ENCODE measurements around the gene CACNA1I. TPM values are rescaled to one million over a fixed set of nuclear protein-coding genes. Genes with fewer than 3 reads are reported as not detected.

CACNA1I gene
- total RNA-seq, 1 donor from 2014 or later, result 0.03 TPM

- no peak for DNase-seq (ENCODE audit: extremely low spot score, unreplicated experiment)
- H3K27ac Mint-ChIP-seq (ENCODE audit: unreplicated experiment), result peak overlapping the region; percentile 81
These were observed 42.4 kb upstream of the CACNA1I start for GRCh38 chr22:39528080-39528661.

GRCh38 chr22:39528681-39529486, 41.7 kb upstream of the CACNA1I start:
- Mint-ChIP-seq H3K36me3 (ENCODE audit: unreplicated experiment) (peaks cover 16% of the 10 kb centered on the region), H3K9me3 (ENCODE audit: unreplicated experiment) (no peaks in the 10 kb centered on the region), H3K27me3 (ENCODE audit: unreplicated experiment) (no peaks in the 10 kb centered on the region), H3K4me1 (ENCODE audit: unreplicated experiment) (peaks cover 66% of the 10 kb centered on the region), H3K27ac (ENCODE audit: unreplicated experiment) (peak overlapping the region; percentile 81), H3K4me3 (ENCODE audit: unreplicated experiment) (peak overlapping the region; percentile 22)
- TF ChIP-seq CTCF (IDR thresholded peaks at IDR 0.05), result peak; percentile 99
- DNase-seq (ENCODE audit: extremely low spot score, unreplicated experiment), result peak; percentile 96

More at GRCh38 chr22:39528080-39528661, 42.4 kb upstream of the CACNA1I start:
- TF ChIP-seq CTCF (IDR thresholded peaks at IDR 0.05), result no peak
- H3K36me3 Mint-ChIP-seq (ENCODE audit: unreplicated experiment), result peaks cover 20% of the 10 kb centered on the region
- no peak overlapping the region for H3K4me3 Mint-ChIP-seq (ENCODE audit: unreplicated experiment)
- H3K9me3 Mint-ChIP-seq (ENCODE audit: unreplicated experiment), result no peaks in the 10 kb centered on the region
- H3K27me3 Mint-ChIP-seq (ENCODE audit: unreplicated experiment), result no peaks in the 10 kb centered on the region
- peaks cover 71% of the 10 kb centered on the region for H3K4me1 Mint-ChIP-seq (ENCODE audit: unreplicated experiment)

- peak; percentile 30 for TF ChIP-seq CTCF (IDR thresholded peaks at IDR 0.05)
- H3K36me3 Mint-ChIP-seq (ENCODE audit: unreplicated experiment), result peaks cover 16% of the 10 kb centered on the region
- H3K4me1 Mint-ChIP-seq (ENCODE audit: unreplicated experiment), result peaks cover 68% of the 10 kb centered on the region
- no peak overlapping the region for H3K27ac Mint-ChIP-seq (ENCODE audit: unreplicated experiment)
- H3K27me3 Mint-ChIP-seq (ENCODE audit: unreplicated experiment), result no peaks in the 10 kb centered on the region
- H3K9me3 Mint-ChIP-seq (ENCODE audit: unreplicated experiment), result no peaks in the 10 kb centered on the region
- peak overlapping the region; percentile 22 for H3K4me3 Mint-ChIP-seq (ENCODE audit: unreplicated experiment)
- DNase-seq (ENCODE audit: extremely low spot score, unreplicated experiment), result no peak
These were observed 41.1 kb upstream of the CACNA1I start for GRCh38 chr22:39529487-39529851.

- peaks cover 12% of the 10 kb centered on the region for H3K36me3 Mint-ChIP-seq (ENCODE audit: unreplicated experiment)
- no peak for TF ChIP-seq CTCF (IDR thresholded peaks at IDR 0.05)
- peak overlapping the region; percentile 38 for H3K27ac Mint-ChIP-seq (ENCODE audit: unreplicated experiment)
- H3K27me3 Mint-ChIP-seq (ENCODE audit: unreplicated experiment), result no peaks in the 10 kb centered on the region
- peaks cover 64% of the 10 kb centered on the region for H3K4me1 Mint-ChIP-seq (ENCODE audit: unreplicated experiment)
- no peak for DNase-seq (ENCODE audit: extremely low spot score, unreplicated experiment)
- no peaks in the 10 kb centered on the region for H3K9me3 Mint-ChIP-seq (ENCODE audit: unreplicated experiment)
- H3K4me3 Mint-ChIP-seq (ENCODE audit: unreplicated experiment), result no peak overlapping the region
These were observed 40.4 kb upstream of the CACNA1I start for GRCh38 chr22:39530116-39530515.

- no peak for DNase-seq (ENCODE audit: extremely low spot score, unreplicated experiment)
These were observed 39.7 kb upstream of the CACNA1I start for GRCh38 chr22:39530692-39531331.

More at GRCh38 chr22:39530692-39531331, 39.7 kb upstream of the CACNA1I start:
- no peaks in the 10 kb centered on the region for H3K27me3 Mint-ChIP-seq (ENCODE audit: unreplicated experiment)
- no peaks in the 10 kb centered on the region for H3K9me3 Mint-ChIP-seq (ENCODE audit: unreplicated experiment)
- peaks cover 6% of the 10 kb centered on the region for H3K36me3 Mint-ChIP-seq (ENCODE audit: unreplicated experiment)
- H3K4me1 Mint-ChIP-seq (ENCODE audit: unreplicated experiment), result peaks cover 58% of the 10 kb centered on the region
- H3K27ac Mint-ChIP-seq (ENCODE audit: unreplicated experiment), result peak overlapping the region; percentile 71
- peak; percentile 30 for TF ChIP-seq CTCF (IDR thresholded peaks at IDR 0.05)
- H3K4me3 Mint-ChIP-seq (ENCODE audit: unreplicated experiment), result peak overlapping the region; percentile 51
